VCaP (cell line): Measurements from ENCODE around the gene KCNK15.
A peak's percentile ranks its signal among the peaks of the same experiment; 100 is the strongest.
"Not testable (repeated sequence)": the region's sequence is repeated elsewhere in the genome, so short reads cannot be mapped to it uniquely, and the experiment has no call there.

Source experiments
- H3K27ac ChIP-seq: fragments of 450-650 bp; 2 replicates; pipeline ENCODE4 v1.5.1; 2017
- TF ChIP-seq, protein P1 (sequence below): fragments of 450-650 bp; conservative IDR thresholded peaks from 2 replicates; pipeline ENCODE4 v1.5.1; 2017; ENCODE audit warnings: mild to moderate bottlenecking, moderate library complexity

The KCNK15 gene

DNA sequence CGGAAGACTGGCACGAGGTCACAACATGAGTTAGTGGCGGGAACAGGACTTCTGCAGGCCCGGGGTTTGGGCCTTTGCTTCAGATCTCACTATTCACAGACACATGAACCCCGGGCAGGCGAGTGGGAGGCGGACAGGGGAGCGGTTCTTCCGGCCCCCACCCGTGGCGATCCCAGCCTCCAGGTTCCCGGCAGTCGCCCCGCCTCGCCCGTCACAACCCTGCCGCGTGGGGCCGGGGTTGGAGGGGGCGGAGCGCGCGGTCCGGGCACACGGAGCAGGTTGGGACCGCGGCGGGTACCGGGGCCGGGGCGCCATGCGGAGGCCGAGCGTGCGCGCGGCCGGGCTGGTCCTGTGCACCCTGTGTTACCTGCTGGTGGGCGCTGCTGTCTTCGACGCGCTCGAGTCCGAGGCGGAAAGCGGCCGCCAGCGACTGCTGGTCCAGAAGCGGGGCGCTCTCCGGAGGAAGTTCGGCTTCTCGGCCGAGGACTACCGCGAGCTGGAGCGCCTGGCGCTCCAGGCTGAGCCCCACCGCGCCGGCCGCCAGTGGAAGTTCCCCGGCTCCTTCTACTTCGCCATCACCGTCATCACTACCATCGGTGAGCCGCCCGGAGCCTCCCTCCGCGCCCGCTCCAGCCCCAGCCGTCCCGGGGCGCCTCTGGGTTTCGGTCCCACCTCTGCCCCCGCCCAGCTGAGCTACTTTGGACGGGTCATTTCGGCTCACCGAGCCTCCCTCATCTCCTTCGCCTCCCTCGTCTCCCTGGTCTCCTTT lies at the start of gene KCNK15:
Gene KCNK15 (plus strand): TSS at position 268 of the 769 bp plus-strand sequence. CDS start 46 bp downstream, at position 314.
- H3K27ac ChIP-seq: peak within 1 kb of the TSS; percentile 78
- TF ChIP-seq, protein P1, sequence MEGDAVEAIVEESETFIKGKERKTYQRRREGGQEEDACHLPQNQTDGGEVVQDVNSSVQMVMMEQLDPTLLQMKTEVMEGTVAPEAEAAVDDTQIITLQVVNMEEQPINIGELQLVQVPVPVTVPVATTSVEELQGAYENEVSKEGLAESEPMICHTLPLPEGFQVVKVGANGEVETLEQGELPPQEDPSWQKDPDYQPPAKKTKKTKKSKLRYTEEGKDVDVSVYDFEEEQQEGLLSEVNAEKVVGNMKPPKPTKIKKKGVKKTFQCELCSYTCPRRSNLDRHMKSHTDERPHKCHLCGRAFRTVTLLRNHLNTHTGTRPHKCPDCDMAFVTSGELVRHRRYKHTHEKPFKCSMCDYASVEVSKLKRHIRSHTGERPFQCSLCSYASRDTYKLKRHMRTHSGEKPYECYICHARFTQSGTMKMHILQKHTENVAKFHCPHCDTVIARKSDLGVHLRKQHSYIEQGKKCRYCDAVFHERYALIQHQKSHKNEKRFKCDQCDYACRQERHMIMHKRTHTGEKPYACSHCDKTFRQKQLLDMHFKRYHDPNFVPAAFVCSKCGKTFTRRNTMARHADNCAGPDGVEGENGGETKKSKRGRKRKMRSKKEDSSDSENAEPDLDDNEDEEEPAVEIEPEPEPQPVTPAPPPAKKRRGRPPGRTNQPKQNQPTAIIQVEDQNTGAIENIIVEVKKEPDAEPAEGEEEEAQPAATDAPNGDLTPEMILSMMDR: no peak; the same call in 1 of the 2 replicates

DNA sequence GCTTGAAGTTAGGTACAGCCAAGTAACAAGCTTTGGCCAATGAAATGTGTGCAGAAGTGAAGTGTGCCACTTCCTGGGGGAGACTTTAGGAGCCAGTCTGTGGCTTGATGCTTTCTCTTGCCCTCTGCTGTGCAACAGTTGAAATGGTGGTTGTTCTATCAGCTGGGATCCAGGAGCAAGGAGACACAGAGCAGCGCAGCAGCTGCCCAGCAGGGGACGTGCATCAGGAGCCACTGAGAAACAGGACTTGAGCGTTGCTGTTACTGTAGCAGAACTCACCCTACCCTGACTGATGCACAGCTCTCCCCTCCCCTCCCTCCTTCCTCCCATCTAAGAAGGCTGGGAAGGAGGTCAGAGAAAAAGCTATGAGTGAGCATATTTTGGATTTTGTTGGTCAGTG lies 49.4 kb upstream of the KCNK15 start:
- TF ChIP-seq, protein P1: no peak; the same call in 1 of the 2 replicates
- no peak overlapping the region for H3K27ac ChIP-seq

DNA sequence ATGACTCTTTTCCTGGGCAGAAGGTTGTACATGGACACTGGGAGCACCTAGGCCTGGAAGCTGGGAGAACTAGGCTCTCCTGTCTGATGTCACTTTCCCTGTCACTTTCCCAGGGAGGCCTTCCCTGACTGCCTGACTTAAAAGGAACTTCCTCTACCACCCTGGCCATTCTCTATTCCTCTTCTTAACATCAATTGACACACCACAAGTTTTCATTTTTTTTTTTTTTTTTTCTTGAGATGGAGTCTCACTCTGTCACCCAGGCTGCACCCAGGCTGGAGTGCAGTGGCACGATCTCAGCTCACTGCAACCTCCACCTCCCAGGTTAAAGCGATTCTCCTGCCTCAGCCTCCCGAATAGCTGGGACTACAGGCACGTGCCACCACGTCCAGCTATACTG lies 48.6 kb upstream of the KCNK15 start:
- not testable (repeated sequence) for H3K27ac ChIP-seq

DNA sequence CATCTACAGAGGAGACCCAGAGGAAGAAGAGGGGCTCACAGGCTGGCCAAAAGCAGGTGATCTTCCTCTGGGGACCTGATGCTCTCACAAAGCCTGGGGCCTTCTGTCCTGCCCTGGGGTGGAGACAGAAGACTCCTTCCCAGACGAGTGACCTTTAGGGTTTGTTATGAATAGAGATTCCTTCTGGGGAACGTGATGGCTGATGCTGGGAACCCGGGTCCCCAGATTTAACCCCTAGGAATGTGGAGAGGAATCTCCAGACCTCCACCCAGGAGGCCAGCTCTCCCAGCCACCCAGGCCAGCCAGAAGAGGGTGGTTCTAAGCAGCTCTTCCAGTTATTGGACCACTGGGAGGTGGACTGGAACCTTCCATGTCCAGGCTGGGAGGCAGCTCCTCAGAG lies 47.3 kb upstream of the KCNK15 start:
- no peak overlapping the region for H3K27ac ChIP-seq
- TF ChIP-seq, protein P1: no peak

DNA sequence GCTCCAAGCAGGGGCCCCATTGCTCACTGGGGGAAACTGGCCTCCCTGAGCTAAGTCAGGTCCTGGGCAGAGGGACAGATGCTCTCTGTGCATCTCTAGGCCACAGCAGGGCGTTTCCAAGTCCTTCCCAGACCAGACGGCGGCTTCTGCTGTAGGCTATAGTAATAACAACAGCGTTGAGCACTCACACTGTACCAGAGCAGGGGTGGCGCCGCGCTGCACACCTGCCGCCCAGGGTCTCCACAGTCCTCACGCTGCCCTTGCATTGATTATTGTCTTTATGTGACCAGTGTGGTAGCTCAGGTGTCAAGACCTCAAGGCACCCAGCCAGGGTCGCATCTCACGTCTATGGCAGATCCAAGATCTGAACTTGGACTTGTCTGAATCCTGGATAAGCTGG lies 45.4 kb upstream of the KCNK15 start:
- TF ChIP-seq, protein P1: no peak

DNA sequence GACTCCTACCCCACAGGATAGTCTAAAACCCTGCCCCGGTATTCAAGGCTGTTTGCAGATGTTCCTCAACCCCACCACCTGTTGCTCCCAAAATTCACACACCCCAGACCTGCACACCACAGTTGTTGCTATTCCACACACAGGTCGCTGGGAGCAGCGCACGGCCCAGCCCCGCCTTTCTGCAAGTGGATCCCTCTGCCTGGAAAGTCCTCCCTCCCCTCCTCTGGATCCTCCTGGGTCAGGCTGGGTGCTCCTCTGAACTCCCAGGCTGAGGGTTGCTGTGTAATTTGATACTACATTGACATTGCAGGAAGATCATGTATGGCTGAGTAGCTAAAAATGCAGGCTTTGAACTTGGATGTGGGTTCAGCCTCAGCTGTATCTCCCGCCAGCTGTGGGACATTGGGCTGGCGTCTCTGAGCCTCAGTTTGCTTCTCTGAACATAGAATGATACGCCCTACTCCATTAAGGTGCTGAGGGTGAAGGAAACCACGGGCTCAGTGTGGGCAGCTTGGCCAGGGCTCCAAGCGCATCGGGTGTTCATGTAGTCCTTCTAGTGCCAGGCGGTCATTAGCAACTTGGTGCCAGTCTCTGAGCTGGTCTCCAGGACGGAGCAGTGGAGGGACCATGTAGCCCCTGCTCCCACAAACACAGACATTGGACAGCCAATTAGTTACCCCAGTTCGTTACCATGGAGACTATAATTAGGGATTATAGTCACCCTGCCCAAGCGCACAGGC lies 44.4 kb upstream of the KCNK15 start:
- TF ChIP-seq, protein P1: no peak
- H3K27ac ChIP-seq: no peak overlapping the region

More for the DNA sequence above, 45.4 kb upstream of the KCNK15 start:
- H3K27ac ChIP-seq: no peak overlapping the region

DNA sequence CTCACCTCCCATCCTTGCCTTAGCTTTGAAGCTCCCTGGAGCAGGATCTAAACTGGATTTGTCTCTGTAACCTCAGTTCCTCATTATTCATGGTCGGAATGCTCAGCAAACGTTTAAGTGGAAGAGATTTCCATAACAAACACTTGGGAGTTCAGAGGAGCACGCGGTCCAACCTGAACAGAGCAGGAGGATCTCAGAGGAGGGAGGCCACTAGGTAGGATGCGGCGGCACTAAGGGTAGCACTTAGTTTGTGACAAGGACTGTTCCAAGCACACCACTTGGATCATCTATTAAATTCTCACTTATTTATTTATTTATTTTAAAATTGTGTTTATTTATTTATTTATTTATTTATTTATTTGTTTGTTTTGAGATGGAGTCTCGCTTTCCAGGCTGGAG lies 43.8 kb upstream of the KCNK15 start:
- no peak overlapping the region for H3K27ac ChIP-seq
- TF ChIP-seq, protein P1: no peak

DNA sequence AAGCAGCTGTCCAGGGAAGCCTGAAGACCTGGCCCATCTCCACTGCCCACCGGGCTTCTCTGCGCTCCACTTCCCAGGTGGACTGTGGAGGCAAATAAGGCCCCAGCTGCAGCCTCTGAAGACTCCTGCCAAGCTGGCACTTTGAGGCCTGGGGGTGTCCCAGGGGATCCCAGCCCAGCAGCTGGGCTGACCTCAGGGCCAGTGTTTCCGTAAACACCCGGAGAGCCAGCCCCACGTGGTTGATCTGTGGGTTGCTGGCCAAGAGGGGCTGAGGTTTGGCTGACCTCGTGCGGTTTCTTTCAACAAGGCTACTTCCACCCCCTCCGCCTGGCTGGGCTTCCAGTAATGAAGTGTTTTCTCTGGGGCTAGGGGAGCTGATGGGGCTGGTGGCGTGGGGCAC lies 42.9 kb upstream of the KCNK15 start:
- H3K27ac ChIP-seq: no peak overlapping the region
- TF ChIP-seq, protein P1: no peak
